ENCODE results near the gene WNT4. TPM values are rescaled to one million over a fixed set of nuclear protein-coding genes. Genes with fewer than 3 reads are reported as not detected.

Gene WNT4
- total RNA-seq, 1 experiment from 2014 or later: 1.5 TPM

DNA sequence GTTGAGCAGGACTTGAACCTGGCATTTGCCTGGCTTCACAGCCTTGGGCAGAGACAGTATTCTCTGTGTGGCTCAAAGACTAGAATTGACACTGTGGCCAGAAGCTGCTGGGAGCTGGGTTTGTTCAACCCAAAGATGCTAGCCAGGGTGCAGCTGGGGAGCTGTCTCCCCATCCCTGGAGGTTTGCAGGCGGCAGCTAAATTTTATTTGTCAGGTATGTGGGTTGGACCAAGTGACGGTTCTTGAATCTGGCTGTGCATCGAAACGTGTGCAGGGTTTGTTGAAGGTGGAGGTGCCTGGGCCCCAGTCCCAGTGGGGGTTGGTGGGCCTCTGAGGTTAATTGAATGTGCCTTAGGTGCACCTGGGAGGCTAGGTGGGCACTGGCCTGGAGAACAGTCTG, 11.8 kb downstream of the WNT4 start:
- RAD21 ChIA-PET (ENCODE audit: low non-redundant PET in 1 of 2, low total read pairs in 2 of 2, uncharacterized antibody in 2 of 2, unreplicated experiment in 2 of 2): interaction anchor here in 1 of 2 experiments (0.7 to 1.4 kb wide), 2 partner anchors 95 to 286 kb away, joined by 3 read pairs; no protein-coding TSS in a partner anchor
- H3K4me1 ChIP-seq (ENCODE audit: control insufficient read depth in 1 of 2, insufficient read depth in 2 of 2, low read length in 2 of 2): peaks cover 5 to 13% of the 10 kb centered on the region in 2 experiments
- H3K79me2 ChIP-seq (ENCODE audit: insufficient read depth, low read length): no peaks in the 10 kb centered on the region
- no peak overlapping the region for H2AFZ ChIP-seq (ENCODE audit: low read depth, low read length, poor library complexity, severe bottlenecking)
- no peaks in the 10 kb centered on the region for H3K9me2 ChIP-seq (ENCODE audit: insufficient read depth)
- CTCF ChIA-PET: interaction anchor here (1.0 to 2.7 kb wide), 3 partner anchors 17 to 286 kb away, joined by 3 to 17 read pairs (median 3); no protein-coding TSS in a partner anchor
- no TSS peak for BruUV-seq (replicated peaks)
- no peaks in the 10 kb centered on the region for H3K36me3 ChIP-seq (ENCODE audit: control insufficient read depth in 1 of 2, insufficient read depth in 2 of 2, low read length in 2 of 2)
- H3K27ac ChIP-seq (ENCODE audit: low read depth, low read length): no peak overlapping the region
- H3K9me3 ChIP-seq (ENCODE audit: control insufficient read depth in 1 of 2, insufficient read depth in 1 of 2, low read depth in 1 of 2, low read length in 2 of 2): no peaks in the 10 kb centered on the region
- TF ChIP-seq, protein P1, sequence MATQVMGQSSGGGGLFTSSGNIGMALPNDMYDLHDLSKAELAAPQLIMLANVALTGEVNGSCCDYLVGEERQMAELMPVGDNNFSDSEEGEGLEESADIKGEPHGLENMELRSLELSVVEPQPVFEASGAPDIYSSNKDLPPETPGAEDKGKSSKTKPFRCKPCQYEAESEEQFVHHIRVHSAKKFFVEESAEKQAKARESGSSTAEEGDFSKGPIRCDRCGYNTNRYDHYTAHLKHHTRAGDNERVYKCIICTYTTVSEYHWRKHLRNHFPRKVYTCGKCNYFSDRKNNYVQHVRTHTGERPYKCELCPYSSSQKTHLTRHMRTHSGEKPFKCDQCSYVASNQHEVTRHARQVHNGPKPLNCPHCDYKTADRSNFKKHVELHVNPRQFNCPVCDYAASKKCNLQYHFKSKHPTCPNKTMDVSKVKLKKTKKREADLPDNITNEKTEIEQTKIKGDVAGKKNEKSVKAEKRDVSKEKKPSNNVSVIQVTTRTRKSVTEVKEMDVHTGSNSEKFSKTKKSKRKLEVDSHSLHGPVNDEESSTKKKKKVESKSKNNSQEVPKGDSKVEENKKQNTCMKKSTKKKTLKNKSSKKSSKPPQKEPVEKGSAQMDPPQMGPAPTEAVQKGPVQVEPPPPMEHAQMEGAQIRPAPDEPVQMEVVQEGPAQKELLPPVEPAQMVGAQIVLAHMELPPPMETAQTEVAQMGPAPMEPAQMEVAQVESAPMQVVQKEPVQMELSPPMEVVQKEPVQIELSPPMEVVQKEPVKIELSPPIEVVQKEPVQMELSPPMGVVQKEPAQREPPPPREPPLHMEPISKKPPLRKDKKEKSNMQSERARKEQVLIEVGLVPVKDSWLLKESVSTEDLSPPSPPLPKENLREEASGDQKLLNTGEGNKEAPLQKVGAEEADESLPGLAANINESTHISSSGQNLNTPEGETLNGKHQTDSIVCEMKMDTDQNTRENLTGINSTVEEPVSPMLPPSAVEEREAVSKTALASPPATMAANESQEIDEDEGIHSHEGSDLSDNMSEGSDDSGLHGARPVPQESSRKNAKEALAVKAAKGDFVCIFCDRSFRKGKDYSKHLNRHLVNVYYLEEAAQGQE (IDR thresholded peaks at IDR 0.05; ENCODE audit: low read depth): no peak
- TF ChIP-seq POLR2A (IDR thresholded peaks at IDR 0.05; ENCODE audit: borderline replicate concordance, extremely low read depth, insufficient read depth, insufficient read length) (no peak), EGR1 (IDR thresholded peaks at IDR 0.05; ENCODE audit: low read depth) (no peak), SIN3A (IDR thresholded peaks at IDR 0.05; ENCODE audit: low read depth) (no peak), TCF7L2 (IDR thresholded peaks at IDR 0.05; ENCODE audit: borderline replicate concordance, extremely low read depth, insufficient read depth, insufficient read length) (no peak), ZNF274 (IDR thresholded peaks at IDR 0.05; ENCODE audit: low read depth, low read length) (no peak)
- no peaks in the 10 kb centered on the region for H3K27me3 ChIP-seq (ENCODE audit: insufficient read depth, low read length)
- H3K4me2 ChIP-seq (ENCODE audit: low read length): no peak overlapping the region
- H4K20me1 ChIP-seq (ENCODE audit: insufficient read depth): no peaks in the 10 kb centered on the region
- intact Hi-C loops (cut with micrococcal nuclease): loop anchor here (5.0 kb wide), 1 partner anchor 511 kb away; the partner anchor contains the start of gene C1QC
- ATAC-seq (no peak), DNase-seq (ENCODE audit: low read depth, low spot score) (no peak)
- no peak overlapping the region for H3K4me3 ChIP-seq (replicated peaks in 1 of 2; ENCODE audit: low read depth in 1 of 2, low read length in 2 of 2)
- POLR2A ChIA-PET: no interaction called here
- H3K9ac ChIP-seq (ENCODE audit: low read length): no peak overlapping the region

All from HCT116 (cell line).